HS-5 (cell line): ENCODE data around the gene ATIC.
"Not testable (repeated sequence)": the region's sequence is repeated elsewhere in the genome, so short reads cannot be mapped to it uniquely, and the experiment has no call there.

Experiments
- DNase-seq: peaks from one replicate; pipeline ENCODE4 v3.0.0-alpha.2; 2012; ENCODE audit warnings: low read depth

ATIC gene

DNA sequence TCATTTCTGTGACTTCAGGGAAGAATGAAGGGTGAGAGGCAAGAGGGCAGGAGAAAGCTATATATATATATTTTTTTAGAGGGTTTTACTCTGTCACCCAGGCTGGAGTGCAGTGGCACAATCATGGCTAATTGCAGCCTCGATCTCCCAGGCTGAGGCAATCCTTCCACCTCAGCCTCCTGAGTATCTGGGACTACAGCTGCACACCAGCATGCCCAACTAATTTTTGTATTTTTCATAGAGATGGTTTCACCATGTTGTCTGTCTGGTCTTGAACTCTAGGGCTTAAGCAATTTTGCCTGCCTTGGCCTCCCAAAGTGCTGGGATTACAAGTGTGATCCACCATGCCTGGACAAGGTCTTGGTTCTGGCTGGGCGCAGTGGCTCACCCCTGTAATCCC lies 3.4 kb downstream of the ATIC start:
- DNase-seq: no peak

DNA sequence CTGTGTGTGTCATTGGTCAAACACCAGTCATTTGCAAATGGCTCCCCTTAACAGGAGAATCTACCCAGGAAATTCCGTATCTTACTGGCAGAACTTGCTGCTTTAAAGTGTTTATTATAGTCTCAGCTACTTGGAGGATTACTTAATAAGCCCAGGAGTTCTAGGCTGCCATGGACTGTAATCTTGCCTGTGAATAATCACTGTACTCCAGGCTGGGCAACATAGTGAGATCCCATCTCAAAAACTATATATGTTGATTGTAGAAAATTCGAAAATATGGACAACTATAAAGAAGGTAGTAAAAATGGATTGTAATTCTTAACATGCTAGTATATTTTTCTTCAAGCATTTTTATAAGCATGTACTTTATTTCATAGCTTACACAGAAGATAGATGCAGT lies 4.5 kb downstream of the ATIC start:
- no peak for DNase-seq

DNA sequence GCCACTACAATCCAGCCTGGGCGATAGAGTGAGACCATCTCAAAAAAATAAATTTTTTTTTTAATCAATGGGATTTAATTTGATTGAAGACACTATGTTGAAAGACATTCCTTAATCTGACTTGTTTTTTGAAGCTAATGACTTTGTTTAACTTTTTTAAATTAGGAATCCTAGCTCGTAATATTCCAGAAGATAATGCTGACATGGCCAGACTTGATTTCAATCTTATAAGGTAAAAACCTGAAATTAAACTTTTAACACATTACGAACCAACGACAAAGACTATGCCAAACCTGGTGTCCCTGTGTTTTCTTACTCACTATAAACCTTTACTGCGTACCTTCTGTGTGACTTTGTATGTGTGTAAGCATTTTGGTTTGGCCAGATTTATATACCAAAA lies 7.6 kb downstream of the ATIC start:
- DNase-seq: no peak

DNA sequence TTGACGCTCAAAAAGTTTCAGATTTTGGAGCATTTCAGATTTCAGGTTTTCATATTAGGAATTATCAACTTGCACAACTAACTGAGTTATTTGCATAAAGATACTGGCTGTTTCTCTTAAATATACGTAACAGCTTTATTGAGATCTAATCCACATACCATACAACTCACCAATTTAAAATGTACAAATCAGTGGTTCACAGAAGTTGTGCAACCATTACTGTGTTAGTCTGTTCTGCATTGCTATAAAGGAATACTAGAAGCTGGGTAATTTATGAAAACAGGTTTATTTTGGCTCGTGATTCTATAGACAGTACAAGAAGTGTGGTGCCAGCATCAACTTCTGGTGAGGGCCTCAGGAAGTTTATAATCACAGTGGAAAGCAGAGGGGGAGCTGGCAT lies 8.2 kb downstream of the ATIC start:
- no peak for DNase-seq

DNA sequence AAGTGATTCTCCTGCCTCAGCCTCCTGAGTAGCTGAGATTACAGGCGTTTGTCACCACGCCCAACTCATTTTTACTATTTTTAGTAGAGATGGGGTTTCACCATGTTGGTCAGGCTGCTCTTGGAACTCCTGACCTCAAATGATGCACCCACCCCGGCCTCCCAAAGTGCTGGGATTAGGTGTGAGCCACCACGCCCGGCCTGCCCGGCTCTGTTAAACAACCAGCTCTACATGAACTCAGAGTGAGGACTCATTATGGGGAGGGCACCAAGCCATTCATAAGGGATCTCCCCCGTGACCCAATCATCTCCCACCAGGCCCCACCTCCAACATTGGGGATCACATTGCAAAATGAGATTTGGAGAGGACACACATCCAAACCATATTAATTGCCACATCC lies 8.8 kb downstream of the ATIC start:
- no peak for DNase-seq

DNA sequence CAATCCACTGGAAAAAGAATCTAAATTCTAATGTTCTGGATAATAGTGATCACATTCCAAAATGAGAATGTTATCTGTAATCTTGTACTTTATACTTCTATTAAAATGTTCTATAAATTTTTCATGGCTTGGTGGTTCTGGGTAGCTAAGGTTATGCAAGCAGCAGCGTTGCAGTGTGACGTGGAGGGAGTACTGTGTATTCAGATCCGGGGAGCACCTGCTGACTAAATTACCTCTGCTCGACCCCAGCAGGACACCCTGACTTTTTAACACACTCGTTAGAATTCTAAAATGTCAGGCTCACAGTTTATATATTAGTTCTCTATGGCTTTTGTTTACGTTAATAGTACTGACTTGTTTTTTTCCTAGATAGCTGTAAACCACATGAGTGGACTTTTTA lies 13.0 kb downstream of the ATIC start:
- no peak for DNase-seq

DNA sequence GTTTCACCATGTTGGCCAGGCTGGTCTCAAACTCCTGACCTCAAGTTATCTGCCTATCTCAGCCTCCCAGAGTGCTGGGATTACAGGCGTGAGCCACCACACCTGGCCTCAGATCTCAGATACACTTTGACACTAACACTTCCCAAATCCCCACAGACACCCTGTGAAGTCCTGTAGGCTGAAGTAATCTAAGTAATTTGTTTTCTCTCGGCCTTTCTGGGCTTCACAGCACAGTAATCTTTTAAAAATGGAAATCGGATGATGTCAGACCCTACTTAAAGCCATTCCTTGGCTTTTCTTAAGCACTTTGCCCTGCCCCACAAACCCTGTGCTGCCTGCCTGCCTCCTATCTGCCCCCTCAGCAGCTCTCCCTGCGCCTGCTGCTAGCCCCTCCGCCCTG lies 16.2 kb downstream of the ATIC start:
- DNase-seq: no peak

DNA sequence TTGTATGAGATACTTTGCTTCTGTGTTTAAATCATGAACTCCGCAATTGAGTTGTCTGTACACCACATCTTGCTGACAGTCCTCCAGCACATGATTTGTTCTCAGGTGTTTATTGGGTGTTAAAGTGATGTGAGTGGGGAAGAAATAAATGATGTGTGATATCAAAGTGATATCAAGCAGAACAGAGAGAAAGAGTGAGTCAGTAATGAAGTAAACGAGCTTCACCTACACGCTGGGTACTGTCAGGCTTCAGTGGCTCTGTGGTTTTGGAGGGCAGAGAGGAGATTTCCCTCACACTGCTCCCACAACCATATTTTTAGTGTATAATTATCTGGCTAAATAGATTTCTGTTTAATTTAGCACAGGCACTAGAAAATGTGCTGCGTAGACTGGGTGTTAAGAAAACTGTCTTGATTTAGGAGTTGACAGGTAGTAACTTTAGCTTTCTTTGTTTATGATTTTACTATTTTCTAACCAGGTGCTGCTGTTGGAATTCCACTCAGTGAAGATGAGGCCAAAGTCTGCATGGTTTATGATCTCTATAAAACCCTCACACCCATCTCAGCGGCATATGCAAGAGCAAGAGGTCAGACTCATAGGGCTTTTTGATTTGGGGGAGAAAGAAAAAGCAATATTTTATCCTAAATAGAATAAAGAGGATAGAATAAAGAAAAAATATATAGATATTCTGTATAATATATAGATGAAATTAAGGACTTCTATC lies 21.2 kb downstream of the ATIC start:
- no peak for DNase-seq

DNA sequence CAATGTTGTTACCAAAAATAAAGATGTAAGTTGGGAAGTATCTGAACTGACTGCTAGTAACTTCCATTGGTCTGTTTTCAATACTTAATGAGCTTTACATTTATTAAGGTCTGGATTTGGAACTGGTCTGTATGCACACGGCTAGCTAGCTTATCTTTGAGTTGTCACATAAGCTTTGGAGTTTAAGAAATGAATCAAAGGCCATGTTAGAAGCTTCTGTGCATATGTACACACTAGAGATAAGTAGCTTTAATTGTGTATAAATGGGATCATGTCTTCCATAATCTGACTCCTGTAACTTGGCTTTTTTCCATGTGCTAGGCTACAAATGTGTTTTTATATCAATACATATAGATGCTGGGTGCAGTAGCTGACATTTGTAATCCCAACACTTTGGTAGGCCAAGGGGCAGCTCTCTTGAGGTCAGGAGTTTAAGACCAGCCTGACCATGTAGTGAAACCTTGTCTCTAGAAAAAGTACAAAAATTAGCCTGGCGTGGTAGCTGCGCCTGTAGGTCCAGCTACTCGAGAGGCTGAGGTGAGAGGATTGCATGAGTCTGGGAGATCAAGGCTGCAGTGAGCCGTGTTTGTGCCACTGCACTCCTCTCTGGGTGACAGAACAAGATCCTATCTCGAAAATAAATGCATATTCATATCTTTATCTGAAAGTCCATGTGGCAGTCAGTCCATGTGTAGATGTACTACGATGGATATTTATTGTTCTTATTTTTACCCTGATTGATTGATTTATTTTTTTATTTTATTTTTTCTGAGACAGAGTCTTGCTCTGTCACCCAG lies 27.2 kb downstream of the ATIC start:
- DNase-seq: no peak

DNA sequence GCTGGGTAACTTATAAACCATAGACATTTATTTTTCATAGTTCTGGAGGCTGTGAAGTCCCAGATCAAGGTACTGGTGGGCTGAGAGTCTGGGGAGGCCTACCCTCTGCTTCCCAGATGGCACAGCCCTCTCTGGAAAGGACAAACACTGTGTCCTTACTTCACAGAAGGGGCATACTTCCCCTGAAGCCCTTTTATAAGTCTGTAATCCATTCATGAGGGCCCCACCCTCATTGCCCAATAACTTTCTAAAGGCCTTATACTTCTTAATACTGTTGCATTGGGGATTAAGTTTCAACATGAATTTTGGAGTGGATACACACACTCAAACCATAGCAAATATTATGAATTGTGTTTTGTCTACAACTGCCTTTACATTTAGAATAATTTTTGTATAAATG lies 36.0 kb downstream of the ATIC start:
- no peak for DNase-seq

DNA sequence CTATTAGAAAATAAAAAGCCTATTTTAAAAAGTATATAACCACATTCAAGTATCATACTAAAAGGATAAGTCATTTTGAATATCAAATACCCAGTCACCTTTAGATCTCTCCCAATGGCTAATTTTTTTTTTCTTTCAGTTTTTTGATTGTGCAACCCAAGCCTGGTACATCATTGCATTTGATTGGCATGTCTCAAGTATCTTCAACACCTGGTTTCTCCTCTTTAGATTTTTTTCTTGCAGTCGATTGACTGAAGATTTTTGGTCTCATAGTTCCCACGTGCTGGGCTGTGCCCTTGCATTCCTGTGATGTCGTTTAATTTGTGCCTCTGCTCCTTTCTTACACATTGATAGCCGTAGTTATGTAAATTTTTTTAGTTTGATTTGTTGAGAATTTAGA lies 40.7 kb downstream of the ATIC start:
- no peak for DNase-seq

DNA sequence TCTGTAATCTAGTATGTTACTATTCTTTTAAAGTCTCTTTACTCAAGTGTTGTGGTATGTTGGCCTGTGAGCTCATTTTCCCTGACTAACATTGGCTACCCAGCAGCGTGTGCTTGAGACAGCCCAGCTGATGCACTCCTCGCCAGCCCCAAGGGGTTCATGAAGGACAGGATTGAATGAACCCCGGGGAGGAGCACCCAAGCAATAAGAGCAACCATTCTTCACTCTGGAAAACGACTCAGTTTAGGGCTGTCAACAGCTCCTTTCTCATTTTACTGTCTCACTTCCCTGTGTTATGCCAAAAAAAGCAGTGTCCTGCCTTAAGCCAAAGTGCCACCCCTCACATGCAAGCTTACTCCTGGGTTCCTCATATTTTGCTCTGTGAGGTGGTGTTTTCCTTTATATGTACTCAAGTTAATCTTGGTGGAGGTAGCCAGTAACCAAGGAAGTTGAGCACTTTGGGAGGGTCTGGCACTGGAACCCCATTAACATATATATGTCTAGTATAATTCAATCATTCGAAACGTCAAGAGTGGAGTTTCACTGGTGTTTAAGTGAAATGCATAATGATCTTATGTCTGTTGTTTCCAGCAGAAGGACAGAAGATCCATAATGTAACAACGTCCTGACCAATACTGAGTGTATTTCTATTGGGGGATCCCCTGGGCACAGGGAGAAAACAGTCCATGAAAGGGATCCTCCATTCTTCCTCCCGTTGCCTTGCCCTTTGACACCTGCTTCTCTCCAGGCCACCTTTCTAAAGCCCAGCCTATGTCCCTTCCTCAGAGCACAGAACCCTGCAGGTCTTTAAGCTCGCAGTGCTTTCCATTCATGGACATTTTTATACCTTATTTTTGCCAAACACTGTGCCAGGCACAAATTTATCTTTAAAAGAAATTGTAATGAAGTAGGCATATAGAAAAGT lies 43.2 kb downstream of the ATIC start:
- DNase-seq: no peak

DNA sequence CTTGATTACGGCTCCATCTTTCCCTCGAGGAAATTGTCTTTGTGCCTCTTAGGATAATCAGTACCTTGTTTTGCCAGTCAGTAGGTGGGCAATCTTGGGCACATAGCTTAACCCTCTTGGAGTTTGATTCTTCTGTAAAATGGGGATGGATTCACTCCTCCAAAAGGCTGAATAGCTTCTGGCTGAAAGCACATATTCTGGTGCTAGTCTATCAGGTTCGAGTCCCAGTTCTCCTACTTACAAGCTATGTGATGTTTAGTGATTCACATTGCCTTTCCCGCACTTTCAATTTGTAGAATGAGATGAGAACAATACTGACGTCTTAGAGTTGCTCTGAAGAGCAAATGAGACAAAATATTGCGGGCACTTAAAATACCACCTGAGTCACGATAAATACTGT lies 43.9 kb downstream of the ATIC start:
- no peak for DNase-seq

DNA sequence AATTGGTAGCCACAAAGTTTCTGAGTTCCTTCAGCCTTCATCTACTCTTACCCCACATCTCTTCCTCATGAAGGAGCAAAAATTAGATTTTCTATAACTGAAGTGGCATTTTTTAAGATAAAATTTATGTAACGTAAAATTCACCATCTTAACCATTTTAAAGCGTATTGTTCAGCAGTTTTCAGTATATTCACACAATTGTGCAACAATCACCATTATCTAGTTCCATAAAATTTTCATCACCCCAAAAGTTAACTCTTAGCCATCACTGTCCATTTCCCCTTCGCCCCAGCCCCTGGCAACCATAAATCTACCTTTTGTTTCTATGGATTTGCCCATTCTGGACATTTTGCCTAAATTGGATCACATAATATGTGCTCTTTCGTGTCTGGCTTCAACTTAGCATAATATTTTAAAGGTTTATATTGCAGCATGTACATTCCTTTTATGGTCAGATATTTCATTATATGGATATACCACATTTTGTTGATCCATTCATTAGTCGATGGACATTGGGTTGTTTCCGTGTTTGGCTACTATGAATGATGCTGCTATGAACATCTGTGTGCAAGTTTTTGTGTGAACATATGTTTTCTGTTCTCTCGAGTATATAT lies 44.6 kb downstream of the ATIC start:
- no peak for DNase-seq

DNA sequence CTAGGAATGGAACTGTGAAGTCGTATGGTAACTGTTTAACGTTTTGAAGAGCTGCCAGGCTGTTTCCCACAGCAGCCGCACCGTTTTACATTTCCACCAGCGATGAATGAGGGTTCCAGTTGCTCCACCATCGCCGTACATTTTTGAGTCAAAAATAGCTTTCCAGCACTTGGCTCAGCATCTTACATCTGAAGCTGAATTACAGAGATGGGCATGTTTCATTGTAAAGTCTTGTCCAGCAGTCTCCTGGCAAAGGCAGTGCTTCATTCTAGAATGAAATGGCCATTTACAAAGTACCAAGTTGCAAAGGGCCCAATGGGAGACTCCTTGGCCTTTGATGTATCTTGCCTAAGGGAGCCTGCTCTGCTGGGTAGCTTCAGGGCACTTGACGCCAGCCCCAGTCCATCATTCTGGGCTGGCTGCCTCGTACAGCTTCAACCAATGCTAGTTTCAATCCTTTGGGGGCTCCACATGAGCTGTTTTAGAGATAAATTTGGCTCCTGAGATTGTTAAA lies 45.1 kb downstream of the ATIC start:
- no peak for DNase-seq

DNA sequence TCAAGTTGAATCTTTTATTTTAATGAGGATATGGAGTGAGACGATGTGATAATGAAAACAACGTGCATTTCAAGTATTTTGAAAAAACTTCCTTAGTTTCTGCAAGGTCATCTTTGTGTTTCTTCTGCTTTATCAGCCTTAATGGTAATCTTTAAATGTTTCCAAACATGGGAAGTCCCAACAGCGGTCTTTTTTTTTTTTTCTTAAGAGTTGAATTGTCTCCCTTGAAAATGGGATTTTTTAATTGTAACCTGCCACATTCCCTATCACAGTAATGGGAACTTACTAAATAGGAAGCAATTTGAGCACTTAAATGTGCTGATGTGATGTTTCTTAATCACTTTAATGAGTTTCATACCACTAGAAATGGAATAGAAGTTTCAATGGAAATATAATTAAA lies 45.8 kb downstream of the ATIC start:
- DNase-seq: no peak

DNA sequence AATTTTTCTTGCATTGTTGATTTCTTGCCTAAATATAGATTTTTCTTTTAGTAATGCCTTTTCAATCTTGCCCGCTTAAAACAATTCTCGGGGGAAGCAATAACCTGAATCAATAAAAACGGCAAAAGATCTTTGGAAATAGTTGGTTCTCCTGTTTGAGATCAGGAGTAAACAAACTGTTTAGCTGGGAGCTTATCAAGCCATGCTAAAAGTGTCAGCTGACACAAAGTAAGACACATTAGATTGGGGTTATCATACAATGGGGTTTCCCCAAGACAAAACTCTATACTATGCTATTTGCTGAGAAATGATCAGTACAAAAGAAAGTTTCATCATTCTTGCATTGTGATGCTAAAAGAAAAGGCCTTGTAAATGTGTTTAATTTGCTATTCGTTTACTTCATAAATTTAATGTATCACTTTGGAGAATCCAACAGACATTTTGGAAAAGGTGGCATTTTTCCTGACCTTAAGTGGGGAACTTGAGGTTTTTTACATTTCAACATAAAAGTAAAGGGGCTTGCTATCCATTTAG lies 46.5 kb downstream of the ATIC start:
- DNase-seq: no peak

DNA sequence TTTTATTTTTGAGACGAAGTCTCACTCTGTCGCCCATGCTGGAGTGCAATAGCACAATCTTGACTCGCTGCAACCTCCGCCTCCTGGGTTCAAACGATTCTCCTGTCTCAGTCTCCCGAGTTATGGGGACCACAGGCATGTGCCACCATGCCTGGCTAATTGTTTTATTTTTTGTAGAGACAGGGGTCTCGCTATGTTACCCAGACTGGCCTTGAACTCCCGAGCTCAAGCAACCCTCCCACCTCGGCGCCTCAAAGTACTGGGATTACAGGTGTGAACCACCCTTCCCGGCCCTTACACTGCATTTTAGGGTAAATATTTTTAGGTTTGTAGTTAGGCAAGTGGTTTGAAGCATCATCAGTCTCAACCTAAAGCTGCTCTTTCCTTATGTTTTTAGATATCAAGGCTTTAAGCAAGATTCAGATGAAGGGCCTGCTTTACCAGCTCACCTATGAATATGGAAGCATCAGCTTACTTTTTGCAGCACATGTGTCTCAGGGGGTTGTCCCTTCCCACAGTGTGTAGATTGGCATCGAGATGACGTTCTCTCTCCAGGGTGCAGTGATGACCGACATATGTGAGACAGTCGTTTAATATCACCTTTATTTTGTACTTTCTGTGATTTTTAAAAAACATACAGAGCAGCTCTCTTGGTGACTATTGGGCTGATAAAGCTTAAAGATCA lies 47.2 kb downstream of the ATIC start:
- no peak for DNase-seq

DNA sequence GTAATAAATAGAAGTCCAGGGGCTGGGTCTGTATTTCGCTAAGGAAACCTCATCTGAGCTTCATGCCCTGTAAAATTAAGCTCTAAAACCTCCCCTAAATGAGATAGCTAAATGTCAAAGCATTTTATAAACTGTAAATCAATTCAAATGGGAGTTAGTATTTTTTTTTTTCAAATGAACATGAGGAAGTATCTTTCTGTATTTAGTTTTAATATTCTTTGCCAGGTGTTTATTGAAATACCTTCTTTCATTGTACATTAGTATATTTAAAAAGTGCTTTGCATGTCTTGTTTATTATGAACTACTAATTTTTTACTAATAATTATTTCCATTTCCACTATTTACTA lies 47.7 kb downstream of the ATIC start:
- DNase-seq: no peak

DNA sequence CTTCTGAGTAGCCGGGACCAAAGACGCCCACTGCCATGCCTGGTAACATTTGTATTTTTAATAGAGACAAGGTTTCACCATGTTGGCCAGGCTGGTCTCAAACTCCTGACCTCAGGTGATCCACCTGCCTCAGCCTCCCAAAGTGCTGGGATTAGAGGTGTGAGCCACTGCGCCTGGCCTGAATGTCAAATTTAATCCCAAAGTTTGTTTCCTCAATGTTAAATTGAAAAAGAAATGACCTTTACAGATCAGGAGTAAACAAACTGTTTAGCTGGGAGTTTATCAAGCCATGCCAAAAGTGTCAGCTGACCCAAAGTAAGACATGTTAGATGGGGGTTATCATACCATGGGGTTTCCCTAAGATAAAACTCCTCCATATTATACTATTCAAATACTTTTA lies 48.2 kb downstream of the ATIC start:
- not testable (repeated sequence) for DNase-seq

DNA sequence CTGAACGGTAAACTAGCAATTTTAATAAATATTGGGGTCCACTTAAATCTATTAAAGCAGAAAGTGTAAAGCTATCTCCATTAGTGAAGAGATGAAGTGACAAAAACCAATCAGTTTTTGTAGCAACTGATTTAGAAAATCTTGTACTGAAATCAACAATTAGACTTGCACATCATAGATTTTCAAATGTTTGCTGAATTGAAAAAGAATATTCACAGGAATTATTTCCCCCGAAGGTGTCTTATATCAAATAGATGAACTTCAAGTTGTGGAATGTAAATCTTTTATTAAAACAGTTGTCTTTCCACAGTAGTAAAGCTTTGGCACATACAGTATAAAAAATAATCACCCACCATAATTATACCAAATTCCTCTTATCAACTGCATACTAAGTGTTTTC lies 48.7 kb downstream of the ATIC start:
- no peak for DNase-seq
